ENCODE results near the gene DNMBP.

- TF ChIP-seq CEBPB (IDR thresholded peaks at IDR 0.05), result no peak
- TF ChIP-seq EHF (CRISPR knock-in tag; IDR thresholded peaks at IDR 0.05), result no peak
- TF ChIP-seq CTCF (IDR thresholded peaks at IDR 0.05), result no peak
- no peak for TF ChIP-seq JUNB (IDR thresholded peaks at IDR 0.05)
- no peak for TF ChIP-seq MYC (IDR thresholded peaks at IDR 0.05; ENCODE audit: borderline replicate concordance, low read length)
- no peak for TF ChIP-seq NR3C1 (IDR thresholded peaks at IDR 0.05)
- no peak for TF ChIP-seq ESRRA (IDR thresholded peaks at IDR 0.05; ENCODE audit: borderline replicate concordance, low read length)
- no peak for TF ChIP-seq SMC3 (IDR thresholded peaks at IDR 0.05)
- no peak for TF ChIP-seq HDAC2 (IDR thresholded peaks at IDR 0.05)
- no peak for TF ChIP-seq NPAS2 (CRISPR knock-in tag; IDR thresholded peaks at IDR 0.05; ENCODE audit: borderline replicate concordance)
Observed at GRCh38 chr10:100014071-100014762, 4.5 kb upstream of the DNMBP start.
